Mesenchymal stem cell (in vitro differentiated cells and primary cell): ENCODE data around the gene DMD.

Source experiments
- DNase-seq: peaks from one replicate; pipeline ENCODE4 v3.0.0-alpha.2; 2013
- H2AFZ ChIP-seq: one replicate; pipeline ENCODE4 v1.6.1; 2013; ENCODE audit warnings: low read depth, mild to moderate bottlenecking, control low read depth, inconsistent platforms, low read length, moderate library complexity
- H2AK5ac ChIP-seq: 2 replicates; pipeline ENCODE4 v1.6.1; 2013; ENCODE audit warnings: low read length, moderate library complexity, mild to moderate bottlenecking, inconsistent platforms; ENCODE audit not compliant: severe bottlenecking
- H2BK120ac ChIP-seq: one replicate; pipeline ENCODE4 v1.6.1; 2013; ENCODE audit warnings: low read depth, mild to moderate bottlenecking, inconsistent platforms, low read length, moderate library complexity
- H2BK12ac ChIP-seq, 2 experiments: one replicate each; pipeline ENCODE4 v1.6.1; 2013; ENCODE audit warnings: inconsistent platforms in 2 of 2, low read length in 2 of 2, mild to moderate bottlenecking in 2 of 2, moderate library complexity in 2 of 2, control low read depth in 1 of 2
- H2BK15ac ChIP-seq: one replicate; pipeline ENCODE4 v1.6.1; 2013; ENCODE audit warnings: mild to moderate bottlenecking, low read depth, inconsistent platforms; ENCODE audit not compliant: poor library complexity, severe bottlenecking
- H2BK5ac ChIP-seq: 2 replicates; pipeline ENCODE4 v1.6.1; 2013; ENCODE audit warnings: low read depth, mild to moderate bottlenecking, low read length, control low read depth, inconsistent platforms; ENCODE audit not compliant: poor library complexity, severe bottlenecking
- H3K14ac ChIP-seq, 2 experiments: one replicate each; pipeline ENCODE4 v1.6.1; 2013; ENCODE audit warnings: inconsistent platforms in 2 of 2, low read length in 2 of 2, control low read depth in 1 of 2, mild to moderate bottlenecking in 1 of 2, moderate library complexity in 1 of 2
- H3K18ac ChIP-seq, 2 experiments: one replicate each; pipeline ENCODE4 v1.6.1; 2013; ENCODE audit warnings: inconsistent platforms in 2 of 2, low read length in 2 of 2, control low read depth in 1 of 2, low read depth in 1 of 2, mild to moderate bottlenecking in 1 of 2
- H3K23ac ChIP-seq, 2 experiments: one replicate each; pipeline ENCODE4 v1.6.1; 2013; ENCODE audit warnings: inconsistent platforms in 2 of 2, low read length in 2 of 2, mild to moderate bottlenecking in 2 of 2, moderate library complexity in 2 of 2, control low read depth in 1 of 2
- H3K27ac ChIP-seq: 2 replicates; pipeline ENCODE4 v1.5.1; 2013; ENCODE audit warnings: mild to moderate bottlenecking, moderate library complexity, low read length, control low read depth, inconsistent platforms; ENCODE audit not compliant: poor library complexity, severe bottlenecking
- H3K27me3 ChIP-seq, 2 experiments: 2 replicates each; pipeline versions ENCODE4 v1.6.1 to v1.7.0; 2013; ENCODE audit warnings: low read length in 2 of 2, mild to moderate bottlenecking in 2 of 2, moderate library complexity in 2 of 2, control low read depth in 1 of 2, inconsistent platforms in 1 of 2; ENCODE audit not compliant: control insufficient read depth in 1 of 2, insufficient read depth in 1 of 2
- H3K36me3 ChIP-seq, 2 experiments: 2 replicates each; pipeline versions ENCODE4 v1.6.1 to v1.7.0; 2013; ENCODE audit warnings: low read length in 2 of 2, control low read depth in 1 of 2, inconsistent platforms in 1 of 2, low read depth in 1 of 2, mild to moderate bottlenecking in 1 of 2; ENCODE audit not compliant: insufficient read depth in 2 of 2, control insufficient read depth in 1 of 2
- H3K4ac ChIP-seq, 2 experiments: one replicate each; pipeline ENCODE4 v1.6.1; 2013; ENCODE audit warnings: inconsistent platforms in 2 of 2, low read length in 2 of 2, mild to moderate bottlenecking in 2 of 2, moderate library complexity in 2 of 2, control low read depth in 1 of 2, low read depth in 1 of 2
- H3K4me1 ChIP-seq: 2 replicates; pipeline ENCODE4 v1.6.1; 2013; ENCODE audit warnings: low read depth, low read length, control low read depth; ENCODE audit not compliant: control insufficient read depth, insufficient read depth
- H3K4me2 ChIP-seq: 2 replicates; pipeline ENCODE4 v1.6.1; 2013; ENCODE audit warnings: low read length, mild to moderate bottlenecking, inconsistent platforms; ENCODE audit not compliant: poor library complexity, severe bottlenecking
- H3K4me3 ChIP-seq, 2 experiments: 2 replicates each; pipeline versions ENCODE4 v1.5.1 to v1.7.0; 2013; ENCODE audit warnings: low read length in 2 of 2, mild to moderate bottlenecking in 2 of 2, control low read depth in 1 of 2, low read depth in 1 of 2; ENCODE audit not compliant: insufficient read depth in 1 of 2
- H3K79me1 ChIP-seq: replicated peaks from 2 replicates; pipeline ENCODE4 v1.6.1; 2013; ENCODE audit warnings: mild to moderate bottlenecking, control low read depth, low read length, inconsistent platforms; ENCODE audit not compliant: poor library complexity, severe bottlenecking
- H3K9ac ChIP-seq: 2 replicates; pipeline ENCODE4 v1.7.0; 2013; ENCODE audit warnings: mild to moderate bottlenecking, low read length, moderate library complexity
- H3K9me3 ChIP-seq: 2 replicates; pipeline ENCODE4 v1.7.0; 2013; ENCODE audit warnings: mild to moderate bottlenecking, low read length; ENCODE audit not compliant: control insufficient read depth
- H4K8ac ChIP-seq: one replicate; pipeline ENCODE4 v1.6.1; 2013; ENCODE audit warnings: inconsistent platforms, mild to moderate bottlenecking, low read length, moderate library complexity
- H4K91ac ChIP-seq: one replicate; pipeline ENCODE4 v1.6.1; 2013; ENCODE audit warnings: mild to moderate bottlenecking, low read length, inconsistent platforms
- WGBS: methylation state at CpG from one replicate; pipeline ENCODE4 v1.1.7; 2013; ENCODE audit warnings: mixed read lengths; 5-methylcytosine and 5-hydroxymethylcytosine counted together

DMD gene

DNA sequence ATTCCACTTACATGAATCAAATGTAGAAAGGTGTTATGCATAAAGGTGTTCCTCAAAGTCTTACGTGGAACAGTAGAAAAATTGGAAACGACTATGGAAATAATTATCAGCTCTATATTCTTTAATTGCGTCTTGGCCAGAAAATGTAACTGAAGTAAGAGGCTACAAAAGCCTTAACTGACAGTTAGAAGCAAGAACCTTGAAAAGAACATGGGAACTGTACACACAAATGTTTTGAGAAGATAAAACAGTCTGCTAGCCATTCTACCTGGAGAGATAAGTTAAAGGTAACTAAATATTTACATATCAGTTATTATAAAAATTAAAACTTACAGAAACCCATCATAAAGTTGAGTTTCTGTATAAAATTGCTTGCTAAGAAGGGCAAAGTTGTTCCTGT lies 1967.5 kb downstream of the DMD start:
- Histone ChIP-seq H3K27ac (no peak overlapping the region), H3K18ac (no peak overlapping the region), H2AFZ (no peak overlapping the region), H3K23ac (no peak overlapping the region), H3K14ac (no peak overlapping the region), H2AK5ac (no peak overlapping the region), H3K9ac (no peak overlapping the region), H3K79me1 (no peaks in the 10 kb centered on the region), H4K8ac (no peak overlapping the region), H3K36me3 (no peaks in the 10 kb centered on the region), H3K27me3 (peaks cover 0 to 3% of the 10 kb centered on the region in 2 experiments), H3K4me3 (no peak overlapping the region), H2BK5ac (no peak overlapping the region), H3K4me2 (no peak overlapping the region), H2BK12ac (no peak overlapping the region), H2BK15ac (no peak overlapping the region), H3K4ac (no peak overlapping the region), H3K4me1 (no peaks in the 10 kb centered on the region), H3K9me3 (no peaks in the 10 kb centered on the region), H4K91ac (no peak overlapping the region), H2BK120ac (no peak overlapping the region)
- 100% methylated on average over 2 of the region's 3 CpGs for WGBS
- no peak for DNase-seq

DNA sequence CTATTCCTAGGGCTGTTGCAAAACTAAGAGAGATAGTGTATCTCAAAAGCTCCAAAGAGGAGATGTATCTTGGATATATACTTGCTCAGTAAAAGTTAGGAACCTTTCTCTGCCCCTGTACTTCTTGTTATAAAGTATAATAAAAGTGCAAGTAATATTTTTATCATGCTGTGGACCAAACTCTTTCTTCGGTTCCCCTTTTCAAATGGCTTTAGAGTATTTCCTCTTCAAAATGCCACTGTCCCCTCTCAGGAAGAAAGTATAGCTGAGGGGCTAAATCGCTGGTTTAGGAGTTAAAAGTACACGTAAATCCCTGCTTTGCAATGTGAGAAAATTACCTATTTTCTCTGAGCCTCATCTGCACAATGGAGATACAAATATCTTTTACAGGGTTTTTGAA lies 1970.4 kb downstream of the DMD start:
- no peak overlapping the region for H2BK15ac ChIP-seq
- H3K23ac ChIP-seq = no peak overlapping the region
- H2BK12ac ChIP-seq = no peak overlapping the region
- no peak overlapping the region for H3K4me2 ChIP-seq
- no peak overlapping the region for H2BK5ac ChIP-seq
- no peak overlapping the region for H2AK5ac ChIP-seq
- H4K8ac ChIP-seq = no peak overlapping the region
- H3K27me3 ChIP-seq = no peaks in the 10 kb centered on the region
- no peak overlapping the region for H4K91ac ChIP-seq
- no peaks in the 10 kb centered on the region for H3K9me3 ChIP-seq
- H3K9ac ChIP-seq = no peak overlapping the region
- no peak overlapping the region for H3K14ac ChIP-seq
- no peak overlapping the region for H2BK120ac ChIP-seq
- no peak for DNase-seq
- whole genome bisulfite sequencing = 100% methylated on average over 1 of the region's 3 CpGs
- H3K4me1 ChIP-seq = no peaks in the 10 kb centered on the region
- no peak overlapping the region for H3K4me3 ChIP-seq
- H3K4ac ChIP-seq = no peak overlapping the region
- no peaks in the 10 kb centered on the region for H3K36me3 ChIP-seq
- no peak overlapping the region for H3K27ac ChIP-seq
- no peaks in the 10 kb centered on the region for H3K79me1 ChIP-seq
- H3K18ac ChIP-seq = no peak overlapping the region
- no peak overlapping the region for H2AFZ ChIP-seq

- Histone ChIP-seq H2BK5ac (no peak overlapping the region), H3K4me3 (no peak overlapping the region), H3K4me2 (no peak overlapping the region), H3K79me1 (no peaks in the 10 kb centered on the region), H2BK15ac (no peak overlapping the region), H2AFZ (no peak overlapping the region), H3K23ac (no peak overlapping the region), H3K27ac (no peak overlapping the region), H3K14ac (no peak overlapping the region), H3K18ac (no peak overlapping the region), H3K9me3 (no peaks in the 10 kb centered on the region), H3K36me3 (no peaks in the 10 kb centered on the region), H3K4me1 (no peaks in the 10 kb centered on the region), H2AK5ac (no peak overlapping the region), H2BK120ac (no peak overlapping the region), H3K27me3 (no peaks in the 10 kb centered on the region), H2BK12ac (no peak overlapping the region), H4K91ac (no peak overlapping the region), H4K8ac (no peak overlapping the region), H3K4ac (no peak overlapping the region), H3K9ac (no peak overlapping the region)
- WGBS = no CpG with 5 or more reads among the region's 1 CpG
- DNase-seq = no peak
Observed at GRCh38 chrX:31237189-31237588, 1974.2 kb downstream of the DMD start.

GRCh38 chrX:31236231-31236630 lies 1975.1 kb downstream of the DMD start:
- H2BK12ac ChIP-seq = no peak overlapping the region
- no peak overlapping the region for H3K4ac ChIP-seq
- no peak for DNase-seq
- H3K9me3 ChIP-seq = no peaks in the 10 kb centered on the region
- no peak overlapping the region for H4K91ac ChIP-seq
- no peak overlapping the region for H4K8ac ChIP-seq
- H3K4me1 ChIP-seq = no peaks in the 10 kb centered on the region
- 94% methylated on average over 4 of the region's 6 CpGs for WGBS
- H2AK5ac ChIP-seq = no peak overlapping the region
- H3K18ac ChIP-seq = no peak overlapping the region
- no peak overlapping the region for H3K27ac ChIP-seq
- H3K4me2 ChIP-seq = no peak overlapping the region
- no peaks in the 10 kb centered on the region for H3K36me3 ChIP-seq
- H2AFZ ChIP-seq = no peak overlapping the region
- H2BK15ac ChIP-seq = no peak overlapping the region
- H3K14ac ChIP-seq = no peak overlapping the region
- no peaks in the 10 kb centered on the region for H3K79me1 ChIP-seq
- no peak overlapping the region for H2BK5ac ChIP-seq
- H3K23ac ChIP-seq = no peak overlapping the region
- H3K27me3 ChIP-seq = no peaks in the 10 kb centered on the region
- no peak overlapping the region for H3K4me3 ChIP-seq
- H3K9ac ChIP-seq = no peak overlapping the region
- no peak overlapping the region for H2BK120ac ChIP-seq
